ENCODE results near the gene PCSK4.
"Not testable (repeated sequence)": the region's sequence is repeated elsewhere in the genome, so short reads cannot be mapped to it uniquely, and the experiment has no call there.

PCSK4 gene

GRCh38 chr19:1490311-1491113, at the start of gene PCSK4:
PCSK4 (minus strand) TSS chr19:1490350; CDS start chr19:1490346, 4 bp downstream.
- DNase-seq (ENCODE audit: low spot score), result peak; percentile 97

- DNase-seq (ENCODE audit: low spot score), result not testable (repeated sequence)
Measured at GRCh38 chr19:1539749-1540148, 49.6 kb upstream of the PCSK4 start.

- DNase-seq (ENCODE audit: low spot score), result no peak
Measured at GRCh38 chr19:1538978-1539377, 48.8 kb upstream of the PCSK4 start.

GRCh38 chr19:1535699-1536098, 45.5 kb upstream of the PCSK4 start:
- DNase-seq (ENCODE audit: low spot score), result not testable (repeated sequence)

GRCh38 chr19:1534972-1535371, 44.8 kb upstream of the PCSK4 start:
- DNase-seq (ENCODE audit: low spot score), result peak; percentile 5

GRCh38 chr19:1533510-1534150, 43.5 kb upstream of the PCSK4 start:
- no peak for DNase-seq (ENCODE audit: low spot score)

- no peak for DNase-seq (ENCODE audit: low spot score)
Measured at GRCh38 chr19:1532003-1532402, 41.9 kb upstream of the PCSK4 start.

GRCh38 chr19:1531587-1531986, 41.4 kb upstream of the PCSK4 start:
- DNase-seq (ENCODE audit: low spot score), result peak; percentile 5

GRCh38 chr19:1530856-1531255, 40.7 kb upstream of the PCSK4 start:
- DNase-seq (ENCODE audit: low spot score), result not testable (repeated sequence)

- DNase-seq (ENCODE audit: low spot score), result peak; percentile 10
Measured at GRCh38 chr19:1529430-1529816, 39.3 kb upstream of the PCSK4 start.

GRCh38 chr19:1528596-1529429, 38.7 kb upstream of the PCSK4 start:
- no peak for DNase-seq (ENCODE audit: low spot score)

GRCh38 chr19:1527650-1528309, 37.6 kb upstream of the PCSK4 start:
- DNase-seq (ENCODE audit: low spot score), result no peak

GRCh38 chr19:1526979-1527649, 37.0 kb upstream of the PCSK4 start:
- DNase-seq (ENCODE audit: low spot score), result no peak

- DNase-seq (ENCODE audit: low spot score), result no peak
Measured at GRCh38 chr19:1526066-1526778, 36.1 kb upstream of the PCSK4 start.

GRCh38 chr19:1525343-1525742, 35.2 kb upstream of the PCSK4 start:
- no peak for DNase-seq (ENCODE audit: low spot score)

GRCh38 chr19:1524972-1525325, 34.8 kb upstream of the PCSK4 start:
- no peak for DNase-seq (ENCODE audit: low spot score)

GRCh38 chr19:1524287-1524971, 34.3 kb upstream of the PCSK4 start:
- no peak for DNase-seq (ENCODE audit: low spot score)

- DNase-seq (ENCODE audit: low spot score), result peak; percentile 81
Measured at GRCh38 chr19:1523412-1524286, 33.5 kb upstream of the PCSK4 start, which contains the start of gene PLK5. PLK5 (plus strand) TSS chr19:1524077; CDS start chr19:1526997, 2,920 bp downstream.

GRCh38 chr19:1522838-1523237, 32.7 kb upstream of the PCSK4 start:
- peak; percentile 7 for DNase-seq (ENCODE audit: low spot score)

All from iPS-NIHi11 (cell line).